ENCODE data around the gene GPC2. TPM values are rescaled to one million over a fixed set of nuclear protein-coding genes. Genes with fewer than 3 reads are reported as not detected.
"Not testable (repeated sequence)": the region's sequence is repeated elsewhere in the genome, so short reads cannot be mapped to it uniquely, and the experiment has no call there.

Gene GPC2
- polyA plus RNA-seq, 1 donor (not counting 4 experiments of a cell fraction or from before 2014, with no cell fraction given) = 0.55 TPM

- TF ChIP-seq EZH2 (IDR thresholded peaks at IDR 0.05; ENCODE audit: low read length) = no peak
- TF ChIP-seq, protein P1, sequence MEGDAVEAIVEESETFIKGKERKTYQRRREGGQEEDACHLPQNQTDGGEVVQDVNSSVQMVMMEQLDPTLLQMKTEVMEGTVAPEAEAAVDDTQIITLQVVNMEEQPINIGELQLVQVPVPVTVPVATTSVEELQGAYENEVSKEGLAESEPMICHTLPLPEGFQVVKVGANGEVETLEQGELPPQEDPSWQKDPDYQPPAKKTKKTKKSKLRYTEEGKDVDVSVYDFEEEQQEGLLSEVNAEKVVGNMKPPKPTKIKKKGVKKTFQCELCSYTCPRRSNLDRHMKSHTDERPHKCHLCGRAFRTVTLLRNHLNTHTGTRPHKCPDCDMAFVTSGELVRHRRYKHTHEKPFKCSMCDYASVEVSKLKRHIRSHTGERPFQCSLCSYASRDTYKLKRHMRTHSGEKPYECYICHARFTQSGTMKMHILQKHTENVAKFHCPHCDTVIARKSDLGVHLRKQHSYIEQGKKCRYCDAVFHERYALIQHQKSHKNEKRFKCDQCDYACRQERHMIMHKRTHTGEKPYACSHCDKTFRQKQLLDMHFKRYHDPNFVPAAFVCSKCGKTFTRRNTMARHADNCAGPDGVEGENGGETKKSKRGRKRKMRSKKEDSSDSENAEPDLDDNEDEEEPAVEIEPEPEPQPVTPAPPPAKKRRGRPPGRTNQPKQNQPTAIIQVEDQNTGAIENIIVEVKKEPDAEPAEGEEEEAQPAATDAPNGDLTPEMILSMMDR (optimal IDR thresholded peaks at IDR 0.05 in 1 of 3, IDR thresholded peaks at IDR 0.05 in 1 of 3, conservative IDR thresholded peaks at IDR 0.05 in 1 of 3; ENCODE audit: extremely low read depth in 1 of 3, insufficient read depth in 2 of 3, low read length in 3 of 3) = no peak
- Histone ChIP-seq H3K36me3 (ENCODE audit: control insufficient read depth in 2 of 2, extremely low read depth in 1 of 2, insufficient read depth in 2 of 2, low read length in 2 of 2) (no peaks in the 10 kb centered on the region), H3K4me3 (ENCODE audit: control insufficient read depth in 2 of 3, extremely low read depth in 1 of 3, insufficient read depth in 2 of 3, low read depth in 1 of 3, low read length in 3 of 3) (no peak overlapping the region), H3K9ac (ENCODE audit: control insufficient read depth, extremely low read depth, insufficient read depth, low read length) (no peak overlapping the region), H3K9me3 (ENCODE audit: control insufficient read depth, low read depth, low read length) (no peaks in the 10 kb centered on the region), H4K20me1 (ENCODE audit: control insufficient read depth, extremely low read depth, insufficient read depth, low read length) (no peaks in the 10 kb centered on the region), H2AFZ (ENCODE audit: control insufficient read depth, low read length) (no peak overlapping the region), H3K27ac (ENCODE audit: control insufficient read depth, insufficient read depth, low read length) (no peak overlapping the region), H3K9me1 (ENCODE audit: control insufficient read depth, extremely low read depth, insufficient read depth, low read length) (no peaks in the 10 kb centered on the region), H3K79me2 (ENCODE audit: control insufficient read depth, insufficient read depth, low read length) (no peaks in the 10 kb centered on the region), H3K27me3 (ENCODE audit: control insufficient read depth, extremely low read depth, insufficient read depth, low read length) (no peaks in the 10 kb centered on the region), H3K4me2 (ENCODE audit: control insufficient read depth, extremely low read depth, insufficient read depth, low read depth, low read length) (no peak overlapping the region), H3K4me1 (ENCODE audit: control insufficient read depth, extremely low read depth, insufficient read depth, low read length) (peaks cover 2% of the 10 kb centered on the region)
- dilution Hi-C loops (cut with MboI; ENCODE audit: extremely low pct_ligation_motif_present, low sequenced_read_pairs) = no loop called here
- DNase-seq (ENCODE audit: low read depth, low spot score) (no peak), FAIRE-seq (no peak)
Measured at GRCh38 chr7:100215895-100216294, 38.7 kb upstream of the GPC2 start.

- DNase-seq (ENCODE audit: low read depth, low spot score); H3K36me3 ChIP-seq (ENCODE audit: control insufficient read depth in 2 of 2, extremely low read depth in 1 of 2, insufficient read depth in 2 of 2, low read length in 2 of 2); H3K4me1 ChIP-seq (ENCODE audit: control insufficient read depth, extremely low read depth, insufficient read depth, low read length); H3K27me3 ChIP-seq (ENCODE audit: control insufficient read depth, extremely low read depth, insufficient read depth, low read length); H4K20me1 ChIP-seq (ENCODE audit: control insufficient read depth, extremely low read depth, insufficient read depth, low read length); H3K4me2 ChIP-seq (ENCODE audit: control insufficient read depth, extremely low read depth, insufficient read depth, low read depth, low read length); H2AFZ ChIP-seq (ENCODE audit: control insufficient read depth, low read length); dilution Hi-C loops (cut with MboI; ENCODE audit: extremely low pct_ligation_motif_present, low sequenced_read_pairs); H3K9me1 ChIP-seq (ENCODE audit: control insufficient read depth, extremely low read depth, insufficient read depth, low read length); H3K9ac ChIP-seq (ENCODE audit: control insufficient read depth, extremely low read depth, insufficient read depth, low read length); H3K9me3 ChIP-seq (ENCODE audit: control insufficient read depth, low read depth, low read length); H3K4me3 ChIP-seq (ENCODE audit: control insufficient read depth in 2 of 3, extremely low read depth in 1 of 3, insufficient read depth in 2 of 3, low read depth in 1 of 3, low read length in 3 of 3); FAIRE-seq; H3K79me2 ChIP-seq (ENCODE audit: control insufficient read depth, insufficient read depth, low read length); H3K27ac ChIP-seq (ENCODE audit: control insufficient read depth, insufficient read depth, low read length): not testable (repeated sequence)
Measured at GRCh38 chr7:100214356-100214755, 37.2 kb upstream of the GPC2 start.

- DNase-seq (ENCODE audit: low read depth, low spot score) = no peak
- Histone ChIP-seq H3K36me3 (ENCODE audit: control insufficient read depth in 2 of 2, extremely low read depth in 1 of 2, insufficient read depth in 2 of 2, low read length in 2 of 2) (no peaks in the 10 kb centered on the region), H3K4me1 (ENCODE audit: control insufficient read depth, extremely low read depth, insufficient read depth, low read length) (peaks cover 2% of the 10 kb centered on the region), H3K9me3 (ENCODE audit: control insufficient read depth, low read depth, low read length) (no peaks in the 10 kb centered on the region), H2AFZ (ENCODE audit: control insufficient read depth, low read length) (no peak overlapping the region), H3K27ac (ENCODE audit: control insufficient read depth, insufficient read depth, low read length) (no peak overlapping the region), H3K27me3 (ENCODE audit: control insufficient read depth, extremely low read depth, insufficient read depth, low read length) (no peaks in the 10 kb centered on the region), H3K79me2 (ENCODE audit: control insufficient read depth, insufficient read depth, low read length) (no peaks in the 10 kb centered on the region), H4K20me1 (ENCODE audit: control insufficient read depth, extremely low read depth, insufficient read depth, low read length) (no peaks in the 10 kb centered on the region), H3K4me2 (ENCODE audit: control insufficient read depth, extremely low read depth, insufficient read depth, low read depth, low read length) (no peak overlapping the region), H3K4me3 (ENCODE audit: control insufficient read depth in 2 of 3, extremely low read depth in 1 of 3, insufficient read depth in 2 of 3, low read depth in 1 of 3, low read length in 3 of 3) (no peak overlapping the region), H3K9me1 (ENCODE audit: control insufficient read depth, extremely low read depth, insufficient read depth, low read length) (no peaks in the 10 kb centered on the region), H3K9ac (ENCODE audit: control insufficient read depth, extremely low read depth, insufficient read depth, low read length) (no peak overlapping the region)
- no peak for FAIRE-seq
- TF ChIP-seq EZH2 (IDR thresholded peaks at IDR 0.05; ENCODE audit: low read length) = no peak
- TF ChIP-seq, protein P1 (optimal IDR thresholded peaks at IDR 0.05 in 1 of 3, IDR thresholded peaks at IDR 0.05 in 1 of 3, conservative IDR thresholded peaks at IDR 0.05 in 1 of 3; ENCODE audit: extremely low read depth in 1 of 3, insufficient read depth in 2 of 3, low read length in 3 of 3) = no peak
- dilution Hi-C loops (cut with MboI; ENCODE audit: extremely low pct_ligation_motif_present, low sequenced_read_pairs) = no loop called here
Measured at GRCh38 chr7:100213672-100214071, 36.5 kb upstream of the GPC2 start.
